Measurements from ENCODE around the gene ZDHHC3. TPM values are rescaled to one million over a fixed set of nuclear protein-coding genes. Genes with fewer than 3 reads are reported as not detected.

The ZDHHC3 gene
- total RNA-seq, 1 donor from 2014 or later, result 66.6 TPM

GRCh38 chr3:44907612-44908011 is 68.4 kb downstream of the ZDHHC3 start:
- Mint-ChIP-seq H3K36me3 (ENCODE audit: low read depth, unreplicated experiment) (peaks cover 4% of the 10 kb centered on the region), H3K4me3 (ENCODE audit: unreplicated experiment) (no peak overlapping the region), H3K9me3 (ENCODE audit: unreplicated experiment) (peaks cover 33% of the 10 kb centered on the region), H3K27ac (ENCODE audit: unreplicated experiment) (no peak overlapping the region), H3K27me3 (ENCODE audit: low read depth, unreplicated experiment) (peaks cover 2% of the 10 kb centered on the region), H3K4me1 (ENCODE audit: low read depth, unreplicated experiment) (peaks cover 3% of the 10 kb centered on the region)
- no peak overlapping the region for H3K4me2 ChIP-seq (ENCODE audit: low read length)
- H3K27me3 ChIP-seq (ENCODE audit: insufficient read depth, low read length), result no peaks in the 10 kb centered on the region
- peaks cover 17% of the 10 kb centered on the region for H3K9me3 ChIP-seq (ENCODE audit: insufficient read depth, low read depth, low read length)
- no peak overlapping the region for H2AFZ ChIP-seq (ENCODE audit: low read depth, low read length)
- H3K4me1 ChIP-seq (ENCODE audit: insufficient read depth, low read length), result no peaks in the 10 kb centered on the region
- no peak overlapping the region for H3K4me3 ChIP-seq (ENCODE audit: insufficient read depth, low read depth, low read length)
- FAIRE-seq (no peak), DNase-seq (ENCODE audit: low read depth) (no peak)
- no peaks in the 10 kb centered on the region for H3K36me3 ChIP-seq (ENCODE audit: insufficient read depth, low read length)
- H3K9ac ChIP-seq (ENCODE audit: low read length), result no peak overlapping the region
- H3K79me2 ChIP-seq (ENCODE audit: insufficient read depth, low read length), result no peaks in the 10 kb centered on the region
- no peak for TF ChIP-seq CTCF (IDR thresholded peaks at IDR 0.05; ENCODE audit: insufficient read depth, low read depth, low read length)
- H3K27ac ChIP-seq (ENCODE audit: low read depth, low read length), result no peak overlapping the region
- no peaks in the 10 kb centered on the region for H4K20me1 ChIP-seq (ENCODE audit: insufficient read depth, low read length)

GRCh38 chr3:44906997-44907396 is 69.0 kb downstream of the ZDHHC3 start:
- Histone ChIP-seq H3K27ac (ENCODE audit: low read depth, low read length) (no peak overlapping the region), H3K4me3 (ENCODE audit: insufficient read depth, low read depth, low read length) (no peak overlapping the region), H4K20me1 (ENCODE audit: insufficient read depth, low read length) (no peaks in the 10 kb centered on the region), H3K9ac (ENCODE audit: low read length) (no peak overlapping the region), H3K4me1 (ENCODE audit: insufficient read depth, low read length) (no peaks in the 10 kb centered on the region), H2AFZ (ENCODE audit: low read depth, low read length) (no peak overlapping the region), H3K4me2 (ENCODE audit: low read length) (no peak overlapping the region), H3K27me3 (ENCODE audit: insufficient read depth, low read length) (no peaks in the 10 kb centered on the region), H3K36me3 (ENCODE audit: insufficient read depth, low read length) (no peaks in the 10 kb centered on the region), H3K79me2 (ENCODE audit: insufficient read depth, low read length) (no peaks in the 10 kb centered on the region), H3K9me3 (ENCODE audit: insufficient read depth, low read depth, low read length) (peaks cover 17% of the 10 kb centered on the region)
- no peak for TF ChIP-seq CTCF (IDR thresholded peaks at IDR 0.05; ENCODE audit: insufficient read depth, low read depth, low read length)
- TF ChIP-seq EZH2 (IDR thresholded peaks at IDR 0.05; ENCODE audit: insufficient read depth, low read length), result no peak
- FAIRE-seq (no peak), DNase-seq (ENCODE audit: low read depth) (no peak)
- H3K9me3 Mint-ChIP-seq (ENCODE audit: unreplicated experiment), result peaks cover 33% of the 10 kb centered on the region
- peaks cover 4% of the 10 kb centered on the region for H3K36me3 Mint-ChIP-seq (ENCODE audit: low read depth, unreplicated experiment)
- peaks cover 2% of the 10 kb centered on the region for H3K27me3 Mint-ChIP-seq (ENCODE audit: low read depth, unreplicated experiment)
- H3K4me3 Mint-ChIP-seq (ENCODE audit: unreplicated experiment), result no peak overlapping the region
- peaks cover 6% of the 10 kb centered on the region for H3K4me1 Mint-ChIP-seq (ENCODE audit: low read depth, unreplicated experiment)
- H3K27ac Mint-ChIP-seq (ENCODE audit: unreplicated experiment), result no peak overlapping the region

GRCh38 chr3:44905446-44906157 is 70.4 kb downstream of the ZDHHC3 start:
- FAIRE-seq, result no peak
- peaks cover 26% of the 10 kb centered on the region for H3K9me3 Mint-ChIP-seq (ENCODE audit: unreplicated experiment)
- TF ChIP-seq EZH2 (IDR thresholded peaks at IDR 0.05; ENCODE audit: insufficient read depth, low read length) (no peak), CTCF (IDR thresholded peaks at IDR 0.05; ENCODE audit: insufficient read depth, low read depth, low read length) (no peak)
- Histone ChIP-seq H3K79me2 (ENCODE audit: insufficient read depth, low read length) (no peaks in the 10 kb centered on the region), H3K9me3 (ENCODE audit: insufficient read depth, low read depth, low read length) (peaks cover 12% of the 10 kb centered on the region), H3K4me3 (ENCODE audit: insufficient read depth, low read depth, low read length) (no peak overlapping the region), H3K36me3 (ENCODE audit: insufficient read depth, low read length) (no peaks in the 10 kb centered on the region), H2AFZ (ENCODE audit: low read depth, low read length) (no peak overlapping the region), H3K4me2 (ENCODE audit: low read length) (no peak overlapping the region), H3K27ac (ENCODE audit: low read depth, low read length) (no peak overlapping the region), H4K20me1 (ENCODE audit: insufficient read depth, low read length) (no peaks in the 10 kb centered on the region), H3K27me3 (ENCODE audit: insufficient read depth, low read length) (no peaks in the 10 kb centered on the region), H3K9ac (ENCODE audit: low read length) (no peak overlapping the region), H3K4me1 (ENCODE audit: insufficient read depth, low read length) (no peaks in the 10 kb centered on the region)
- H3K36me3 Mint-ChIP-seq (ENCODE audit: low read depth, unreplicated experiment), result peaks cover 2% of the 10 kb centered on the region
- no peak overlapping the region for H3K4me3 Mint-ChIP-seq (ENCODE audit: unreplicated experiment)
- peaks cover 6% of the 10 kb centered on the region for H3K4me1 Mint-ChIP-seq (ENCODE audit: low read depth, unreplicated experiment)
- no peak overlapping the region for H3K27ac Mint-ChIP-seq (ENCODE audit: unreplicated experiment)
- DNase-seq (ENCODE audit: low read depth), result no peak
- H3K27me3 Mint-ChIP-seq (ENCODE audit: low read depth, unreplicated experiment), result peaks cover 2% of the 10 kb centered on the region
